B cell (primary cell): ENCODE data around the gene SCARF1. TPM values are rescaled to one million over a fixed set of nuclear protein-coding genes. Genes with fewer than 3 reads are reported as not detected.
A peak's percentile ranks its signal among the peaks of the same experiment; 100 is the strongest.

Source experiments
- ATAC-seq: fragments of 200-7000 bp; cut with Tn5 transposase; one replicate; pipeline ENCODE4 v1.10.0; 2021; ENCODE audit warnings: low read depth, mild to moderate bottlenecking, moderate number of reproducible peaks, moderate library complexity
- CTCF ChIA-PET: fragments of 350-600 bp; sonication (Branson Sonifier 250); formaldehyde crosslinking; loops from one replicate; lab custom pipeline; 2021; ENCODE audit warnings: antibody characterized with exemption, inconsistent platforms; lab: Charles Lee
- POLR2A ChIA-PET: fragments of 350-600 bp; sonication (Branson Sonifier 250); formaldehyde crosslinking; loops from one replicate; lab custom pipeline; 2021; ENCODE audit warnings: antibody characterized with exemption; lab: Charles Lee
- DNase-seq: peaks from one replicate; pipeline ENCODE4 v3.0.0; 2013
- H2AFZ ChIP-seq: 2 replicates; pipeline ENCODE4 v1.6.1; 2012; ENCODE audit warnings: mild to moderate bottlenecking, low read depth, low read length; ENCODE audit not compliant: insufficient read depth, poor library complexity, severe bottlenecking
- H3K27ac ChIP-seq, 2 donors: 1 replicate in 1 of 2; 2 replicates in 1 of 2; pipeline ENCODE4 v1.5.1; 2012 to 2013; ENCODE audit warnings: low read length in 2 of 2, mild to moderate bottlenecking in 2 of 2, moderate library complexity in 1 of 2
- H3K27me3 ChIP-seq, 4 experiments: fragments of 200-600 bp in 1 of 4; sonication (generic) in 1 of 4; replicated peaks in 1 of 4; 1 replicate in 2 of 4; 2 replicates in 2 of 4; pipeline versions ENCODE4 v1.6.1 to v1.7.0; 2013 to 2016; ENCODE audit warnings: low read length in 3 of 4, mild to moderate bottlenecking in 2 of 4, mixed read lengths in 1 of 4, moderate library complexity in 1 of 4; ENCODE audit not compliant: insufficient read depth in 4 of 4, control insufficient read depth in 3 of 4; ENCODE audit errors: control extremely low read depth in 1 of 4
- H3K36me3 ChIP-seq, 2 experiments: replicated peaks in 1 of 2; 1 replicate in 1 of 2; 2 replicates in 1 of 2; pipeline versions ENCODE4 v1.6.1 to v1.7.1; 2013; ENCODE audit warnings: low read length in 1 of 2; ENCODE audit not compliant: insufficient read depth in 2 of 2, control insufficient read depth in 1 of 2; ENCODE audit errors: control extremely low read depth in 1 of 2, extremely low read depth in 1 of 2
- H3K4me1 ChIP-seq, 2 donors: fragments of 200-600 bp in 1 of 2; sonication (generic) in 1 of 2; 1 replicate in 1 of 2; 2 replicates in 1 of 2; pipeline versions ENCODE4 v1.5.1 to v1.6.1; 2013 to 2017; ENCODE audit warnings: low read length in 2 of 2; ENCODE audit not compliant: control insufficient read depth in 2 of 2, insufficient read depth in 2 of 2
- H3K4me2 ChIP-seq: replicated peaks from 2 replicates; pipeline ENCODE3; 2012; ENCODE audit warnings: mild to moderate bottlenecking, low read depth, low read length; ENCODE audit not compliant: poor library complexity, severe bottlenecking
- H3K4me3 ChIP-seq, 5 experiments: fragments of 200-600 bp in 1 of 5; sonication (generic) in 1 of 5; 1 replicate in 3 of 5; 2 replicates in 2 of 5; pipeline versions ENCODE4 v1.5.1 to v1.7.0; 2011 to 2016; ENCODE audit warnings: low read length in 4 of 5, mild to moderate bottlenecking in 4 of 5, low read depth in 2 of 5, control low read depth in 1 of 5, moderate library complexity in 1 of 5; ENCODE audit not compliant: insufficient read depth in 1 of 5; ENCODE audit errors: control extremely low read depth in 1 of 5, extremely low read depth in 1 of 5
- H3K79me2 ChIP-seq: fragments of 200-600 bp; sonication (generic); one replicate; pipeline ENCODE4 v1.6.0; 2016; ENCODE audit warnings: low read length; ENCODE audit not compliant: control insufficient read depth, insufficient read depth
- H3K9ac ChIP-seq: fragments of 200-600 bp; sonication (generic); 2 replicates; pipeline ENCODE4 v1.6.1; 2017; ENCODE audit warnings: mild to moderate bottlenecking, low read length, moderate library complexity
- H3K9me3 ChIP-seq, 3 donors: one replicate each; pipeline versions ENCODE4 v1.6.1 to v1.7.1; 2013; ENCODE audit warnings: low read length in 2 of 3; ENCODE audit not compliant: control insufficient read depth in 2 of 3, insufficient read depth in 1 of 3; ENCODE audit errors: control extremely low read depth in 1 of 3
- H4K20me1 ChIP-seq: 2 replicates; pipeline ENCODE4 v1.6.0; 2012; ENCODE audit warnings: mild to moderate bottlenecking, low read length; ENCODE audit not compliant: insufficient read depth, control insufficient read depth, poor library complexity, severe bottlenecking
- H3K27ac Mint-ChIP-seq: one replicate; pipeline ENCODE4 v1.8.0; 2021; ENCODE audit warnings: mixed read lengths
- H3K27me3 Mint-ChIP-seq: one replicate; pipeline ENCODE4 v1.8.0; 2021; ENCODE audit warnings: mixed read lengths
- H3K4me1 Mint-ChIP-seq: one replicate; pipeline ENCODE4 v1.8.0; 2021; ENCODE audit warnings: mixed read lengths
- H3K4me3 Mint-ChIP-seq: one replicate; pipeline ENCODE4 v1.8.0; 2021; ENCODE audit warnings: mixed read lengths
- H3K9me3 Mint-ChIP-seq: one replicate; pipeline ENCODE4 v1.8.0; 2022; ENCODE audit warnings: mixed read lengths; ENCODE audit not compliant: insufficient read depth
- CTCF ChIP-seq: fragments of 200-600 bp; IDR thresholded peaks from one replicate; pipeline ENCODE4 v1.8.0; 2022; ENCODE audit warnings: antibody characterized with exemption, mild to moderate bottlenecking
- EZH2 ChIP-seq: IDR thresholded peaks from 2 replicates; pipeline ENCODE4 v1.6.1; 2012; ENCODE audit warnings: borderline replicate concordance, low read depth, mild to moderate bottlenecking, moderate library complexity, low read length; ENCODE audit not compliant: insufficient read depth, poor library complexity, severe bottlenecking
- WGBS: methylation state at CpG from one replicate; pipeline ENCODE4 v1.1.5; 2013; ENCODE audit warnings: missing lambda C conversion rate; ENCODE audit not compliant: insufficient coverage; 5-methylcytosine and 5-hydroxymethylcytosine counted together
- intact Hi-C: fragments of 100-400 bp; cut with micrococcal nuclease; formaldehyde crosslinking; loops from one replicate; pipeline ENCODE4 v1.10.0; 2022
- polyA plus RNA-seq: library from polyadenylated mRNA; depleted of rRNA; stranded (reverse); fragments of >200 nt; gene quantifications from 2 replicates; pipeline ENCODE4 v1.2.3, GENCODE V29; 2012
- total RNA-seq, 2 donors: library from RNA; stranded (reverse); fragments of 120-200 nt in 1 of 2; gene quantifications; 1 replicate in 1 of 2; 2 replicates in 1 of 2; pipeline versions ENCODE4 v1.2.3 to v1.2.4, GENCODE V29; 2013 to 2022

Gene SCARF1
- total and polyA plus RNA-seq, 2 donors (not counting 1 experiment from before 2014, with no cell fraction given) = 0.54 to 3.7 TPM

DNA sequence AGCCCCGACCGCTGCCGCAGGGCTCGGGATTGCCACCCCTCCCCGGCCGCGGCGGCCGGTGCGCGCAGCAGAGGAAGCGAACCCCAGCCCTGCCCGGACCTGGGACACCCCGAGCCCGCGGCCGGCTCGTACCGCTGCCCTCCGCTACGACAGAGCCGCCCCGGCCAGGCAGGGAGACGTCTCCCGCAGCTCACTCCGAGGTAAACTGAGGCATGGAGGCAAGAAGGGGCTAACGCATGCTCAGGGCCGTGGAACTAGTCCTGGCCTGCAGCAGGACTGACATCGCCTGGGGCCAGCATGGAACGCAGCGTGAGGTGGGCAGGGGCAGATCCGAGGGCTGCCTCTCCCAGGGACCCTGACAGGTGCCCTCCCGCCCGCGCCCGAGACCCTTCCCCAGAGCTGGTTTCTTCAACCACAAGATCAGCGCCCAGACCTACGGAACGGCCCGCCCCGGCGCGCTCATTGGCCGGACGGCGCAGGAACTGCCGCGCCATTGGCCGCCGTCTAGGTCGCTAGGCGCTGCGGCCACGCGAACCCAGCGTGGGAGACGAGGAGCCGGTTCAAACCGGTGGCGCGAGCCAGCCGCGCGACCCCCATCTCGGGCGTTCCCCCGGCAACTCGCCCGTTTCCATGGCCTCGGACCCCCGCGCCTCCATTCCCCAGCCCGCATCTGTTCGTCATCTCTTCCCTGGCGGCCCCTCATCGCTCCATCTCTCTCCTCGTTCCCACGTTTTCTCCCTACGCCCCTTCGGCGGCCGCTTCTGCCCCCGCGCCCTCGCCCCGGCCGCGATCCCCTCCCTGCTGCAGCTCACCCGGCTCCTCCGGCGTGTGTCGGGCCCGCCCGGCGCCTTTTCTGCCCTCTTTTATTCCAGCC lies 17.3 kb downstream of the SCARF1 start, which contains the start of gene SLC43A2:
Gene SLC43A2, minus strand, starts transcription at position 853 of the 874 bp plus-strand sequence. CDS start 960 bp downstream, outside the sequence.
- Mint-ChIP-seq H3K4me3 (peak within 1 kb of the TSS; percentile 94), H3K9me3 (no peaks in the 10 kb centered on the region), H3K27me3 (no peaks in the 10 kb centered on the region), H3K4me1 (peaks cover 49% of the 10 kb centered on the region), H3K27ac (peak within 1 kb of the TSS; percentile 98)
- H3K4me2 ChIP-seq = peak within 1 kb of the TSS; percentile 100
- peaks cover 0 to 7% (median 0%) of the 10 kb centered on the region in 3 donors for H3K9me3 ChIP-seq
- no peaks in the 10 kb centered on the region for H3K27me3 ChIP-seq
- peaks cover 49 to 57% of the 10 kb centered on the region in 2 donors for H3K4me1 ChIP-seq
- peak within 1 kb of the TSS; percentile 78 for H2AFZ ChIP-seq
- peak within 1 kb of the TSS; percentile 74 to 97 (median 92) for H3K4me3 ChIP-seq
- H4K20me1 ChIP-seq = no peaks in the 10 kb centered on the region
- under 1% methylated on average over 92 of the region's 95 CpGs for WGBS
- ChIA-PET POLR2A (interaction anchor here (0.6 to 7.3 kb wide), 21 partner anchors 10 to 257 kb away, joined by 3 to 127 read pairs (median 6); partner anchors contain the start of genes INPP5K, PITPNA and RILP), CTCF (interaction anchor here (1.1 to 10.4 kb wide), 6 partner anchors 12 to 262 kb away, joined by 3 to 326 read pairs (median 24); partner anchors contain the start of genes RILP and SCARF1)
- TF ChIP-seq CTCF (no peak), EZH2 (no peak)
- peak within 1 kb of the TSS; percentile 87 for H3K9ac ChIP-seq
- peaks cover 47% of the 10 kb centered on the region for H3K79me2 ChIP-seq
- peak within 1 kb of the TSS; percentile 94 to 97 for H3K27ac ChIP-seq
- ATAC-seq = peak; percentile 53
- intact Hi-C loops = loop anchor here (1.0 to 5.0 kb wide), 5 partner anchors 21 to 774 kb away; partner anchors contain the start of genes INPP5K, MNT and PITPNA
- peak; percentile 89 for DNase-seq
- H3K36me3 ChIP-seq = peaks cover 0 to 18% of the 10 kb centered on the region in 2 experiments
